GM21381 (cell line): ENCODE measurements around the gene SMIM15.
A peak's percentile ranks its signal among the peaks of the same experiment; 100 is the strongest.
"Not testable (repeated sequence)": the region's sequence is repeated elsewhere in the genome, so short reads cannot be mapped to it uniquely, and the experiment has no call there.

Experiments
- ATAC-seq: cut with Tn5 transposase; IDR thresholded peaks from one replicate; pipeline ENCODE4 v1.9.1; 2021; ENCODE audit warnings: mild to moderate bottlenecking, moderate library complexity; ENCODE audit not compliant: unreplicated experiment

Gene SMIM15

GRCh38 chr5:61162010-61162831 is at the start of gene SMIM15:
Gene SMIM15 (minus strand): TSS chr5:61162468. CDS start chr5:61160171, 2,297 bp downstream.
- peak; percentile 97 for ATAC-seq

- no peak for ATAC-seq
These were observed 45.6 kb upstream of the SMIM15 start for GRCh38 chr5:61207884-61208283.

GRCh38 chr5:61205013-61205412 is 42.7 kb upstream of the SMIM15 start:
- no peak for ATAC-seq

GRCh38 chr5:61202213-61202612 is 39.9 kb upstream of the SMIM15 start:
- peak; percentile 45 for ATAC-seq

- peak; percentile 63 for ATAC-seq
These were observed 38.4 kb upstream of the SMIM15 start for GRCh38 chr5:61200582-61201155.

GRCh38 chr5:61198606-61199005 is 36.3 kb upstream of the SMIM15 start:
- no peak for ATAC-seq

- ATAC-seq = not testable (repeated sequence)
These were observed 25.6 kb upstream of the SMIM15 start for GRCh38 chr5:61187826-61188225.

- not testable (repeated sequence) for ATAC-seq
These were observed 25.1 kb upstream of the SMIM15 start for GRCh38 chr5:61187352-61187751.

- ATAC-seq = no peak
These were observed 24.4 kb upstream of the SMIM15 start for GRCh38 chr5:61186634-61187033.

GRCh38 chr5:61184708-61185107 is 22.4 kb upstream of the SMIM15 start:
- ATAC-seq = no peak

GRCh38 chr5:61183538-61183937 is 21.3 kb upstream of the SMIM15 start:
- no peak for ATAC-seq

GRCh38 chr5:61182449-61182848 is 20.2 kb upstream of the SMIM15 start:
- ATAC-seq = no peak

GRCh38 chr5:61180886-61181285 is 18.6 kb upstream of the SMIM15 start:
- ATAC-seq = no peak

GRCh38 chr5:61178702-61179101 is 16.4 kb upstream of the SMIM15 start:
- no peak for ATAC-seq

GRCh38 chr5:61177716-61178115 is 15.4 kb upstream of the SMIM15 start:
- peak; percentile 82 for ATAC-seq

GRCh38 chr5:61177070-61177469 is 14.8 kb upstream of the SMIM15 start:
- no peak for ATAC-seq

- no peak for ATAC-seq
These were observed 14.4 kb upstream of the SMIM15 start for GRCh38 chr5:61176631-61177030.

- ATAC-seq = no peak
These were observed 9.2 kb upstream of the SMIM15 start for GRCh38 chr5:61171479-61171878.

- no peak for ATAC-seq
These were observed 6.7 kb upstream of the SMIM15 start for GRCh38 chr5:61168951-61169350.

GRCh38 chr5:61167382-61167781 is 5.1 kb upstream of the SMIM15 start:
- ATAC-seq = no peak

GRCh38 chr5:61163905-61164304 is 1.6 kb upstream of the SMIM15 start:
- no peak for ATAC-seq

- ATAC-seq = no peak
These were observed 732 bp upstream of the SMIM15 start for GRCh38 chr5:61162832-61163567.
